Hepatocyte (in vitro differentiated cells): ENCODE results near the gene OTOS. TPM values are rescaled to one million over a fixed set of nuclear protein-coding genes. Genes with fewer than 3 reads are reported as not detected.

ENCODE experiments used
- DNase-seq: peaks from one replicate; pipeline ENCODE4 v3.0.0-alpha.2; 2016; ENCODE audit warnings: low spot score
- H2AFZ ChIP-seq: fragments of 200-600 bp; sonication (generic); 2 replicates; pipeline ENCODE4 v1.6.0; 2016; ENCODE audit warnings: antibody characterized with exemption, mild to moderate bottlenecking
- H3K27ac ChIP-seq: fragments of 200-600 bp; sonication (generic); 2 replicates; pipeline ENCODE4 v1.5.1; 2016; ENCODE audit warnings: mild to moderate bottlenecking
- H3K27me3 ChIP-seq: fragments of 200-600 bp; sonication (generic); 2 replicates; pipeline ENCODE4 v1.6.1; 2016
- H3K36me3 ChIP-seq: fragments of 200-600 bp; sonication (generic); replicated peaks from 2 replicates; pipeline ENCODE4 v1.5.1; 2016; ENCODE audit warnings: low read depth; ENCODE audit not compliant: insufficient read depth
- H3K4me1 ChIP-seq: fragments of 200-600 bp; sonication (generic); 2 replicates; pipeline ENCODE4 v1.5.1; 2016; ENCODE audit warnings: mild to moderate bottlenecking, moderate library complexity; ENCODE audit not compliant: insufficient read depth
- H3K4me2 ChIP-seq: fragments of 200-600 bp; sonication (generic); 2 replicates; pipeline ENCODE4 v1.6.0; 2016
- H3K4me3 ChIP-seq: fragments of 200-600 bp; sonication (generic); 2 replicates; pipeline ENCODE4 v1.5.1; 2016; ENCODE audit warnings: mild to moderate bottlenecking
- H3K79me2 ChIP-seq: fragments of 200-600 bp; sonication (generic); 2 replicates; pipeline ENCODE4 v1.6.0; 2017; ENCODE audit warnings: mild to moderate bottlenecking
- H3K9me2 ChIP-seq: fragments of 200-600 bp; sonication (generic); replicated peaks from 2 replicates; pipeline ENCODE4 v1.6.0; 2017; ENCODE audit warnings: mild to moderate bottlenecking; ENCODE audit not compliant: insufficient read depth
- H3K9me3 ChIP-seq: fragments of 200-600 bp; sonication (generic); 2 replicates; pipeline ENCODE4 v1.5.1; 2016; ENCODE audit warnings: low read depth, mild to moderate bottlenecking
- H4K20me1 ChIP-seq: fragments of 200-600 bp; sonication (generic); 2 replicates; pipeline ENCODE4 v1.6.0; 2016; ENCODE audit warnings: mild to moderate bottlenecking; ENCODE audit not compliant: insufficient read depth, poor library complexity, severe bottlenecking
- CTCF ChIP-seq: fragments of 200-600 bp; sonication (generic); IDR thresholded peaks from 2 replicates; pipeline ENCODE4 v1.5.1; 2016; ENCODE audit warnings: antibody characterized with exemption, mild to moderate bottlenecking; ENCODE audit not compliant: poor library complexity
- EZH2 ChIP-seq: fragments of 200-600 bp; sonication (generic); IDR thresholded peaks from 2 replicates; pipeline ENCODE4 v1.6.1; 2016; ENCODE audit warnings: antibody characterized with exemption, mild to moderate bottlenecking, borderline replicate concordance
- EZH2phosphoT487 ChIP-seq: fragments of 200-600 bp; sonication (generic); IDR thresholded peaks from one replicate; pipeline ENCODE4 v1.6.1; 2018; ENCODE audit warnings: antibody characterized with exemption, mild to moderate bottlenecking, low read depth, moderate library complexity; ENCODE audit not compliant: unreplicated experiment, severe bottlenecking
- WGBS: methylation state at CpG from one replicate; pipeline ENCODE4 v1.1.6; 2016; ENCODE audit warnings: low lambda C conversion rate; ENCODE audit errors: missing lambda C conversion rate; 5-methylcytosine and 5-hydroxymethylcytosine counted together
- polyA plus RNA-seq: library from polyadenylated mRNA; unstranded; fragments of >200 nt; fragmentation: Nextera tagmentation; extraction: Ambion mirVana; gene quantifications from 2 replicates; pipeline ENCODE4 v1.2.1, GENCODE V29; 2016
- total RNA-seq: library from RNA; depleted of rRNA; stranded (reverse); fragments of >200 nt; gene quantifications from 2 replicates; pipeline ENCODE4 v1.2.3, GENCODE V29; 2014

The OTOS gene
- total and polyA plus RNA-seq, 2 experiments from 2014 or later, result 0.50 TPM; not detected in 1

DNA sequence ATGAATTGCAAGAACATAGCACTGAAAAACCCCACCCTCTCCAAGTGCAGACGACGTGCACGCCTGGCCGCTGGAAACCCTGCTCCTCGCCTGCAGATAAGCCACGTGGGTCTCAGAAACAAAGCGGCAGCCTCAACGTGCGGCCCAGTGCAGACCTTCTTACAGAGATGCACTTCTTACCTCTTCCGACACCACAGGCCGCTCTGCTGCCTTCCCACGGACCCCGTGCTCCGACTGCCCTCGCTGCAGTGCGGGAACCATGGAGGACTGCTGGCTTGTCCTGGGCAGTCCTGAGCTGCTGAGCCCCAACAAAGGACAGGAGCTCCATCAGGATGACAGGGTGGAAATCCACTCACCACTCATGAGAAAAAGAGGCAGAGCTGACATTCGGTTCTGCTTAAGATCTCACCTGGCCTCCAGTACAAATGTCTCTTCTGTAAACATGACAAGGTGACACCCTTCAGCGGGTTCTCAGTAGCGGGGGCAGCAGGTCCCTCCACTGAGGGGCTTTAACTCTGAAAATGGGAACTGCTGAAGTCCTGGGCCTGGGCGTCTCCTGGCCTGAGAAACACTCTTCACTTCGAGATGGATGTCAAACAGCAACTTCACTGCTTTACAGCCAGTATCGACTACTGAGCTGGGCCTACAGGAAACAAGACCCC, 10.6 kb downstream of the OTOS start:
- no peaks in the 10 kb centered on the region for H3K9me3 ChIP-seq
- H3K36me3 ChIP-seq, result no peaks in the 10 kb centered on the region
- DNase-seq, result no peak
- TF ChIP-seq EZH2 (no peak), CTCF (no peak), EZH2phosphoT487 (no peak)
- peaks cover 10% of the 10 kb centered on the region for H3K79me2 ChIP-seq
- H3K4me3 ChIP-seq, result no peak overlapping the region
- peaks cover under 1% of the 10 kb centered on the region for H3K4me1 ChIP-seq
- H3K27ac ChIP-seq, result no peak overlapping the region
- H2AFZ ChIP-seq, result no peak overlapping the region
- no peaks in the 10 kb centered on the region for H4K20me1 ChIP-seq
- WGBS, result 97% methylated on average over 22 of the region's 22 CpGs
- H3K4me2 ChIP-seq, result no peak overlapping the region
- no peaks in the 10 kb centered on the region for H3K9me2 ChIP-seq
- no peaks in the 10 kb centered on the region for H3K27me3 ChIP-seq

- H3K9me3 ChIP-seq, result no peaks in the 10 kb centered on the region
- H3K27ac ChIP-seq, result no peak overlapping the region
- H3K79me2 ChIP-seq, result peaks cover 4% of the 10 kb centered on the region
- H3K4me3 ChIP-seq, result no peak overlapping the region
- no peaks in the 10 kb centered on the region for H4K20me1 ChIP-seq
- no peaks in the 10 kb centered on the region for H3K27me3 ChIP-seq
- no peaks in the 10 kb centered on the region for H3K36me3 ChIP-seq
- no peaks in the 10 kb centered on the region for H3K9me2 ChIP-seq
- H2AFZ ChIP-seq, result no peak overlapping the region
- no peak for DNase-seq
- no peaks in the 10 kb centered on the region for H3K4me1 ChIP-seq
- no peak for TF ChIP-seq EZH2
- TF ChIP-seq CTCF, result no peak
- no peak for TF ChIP-seq EZH2phosphoT487
- WGBS, result 95% methylated on average over 7 of the region's 7 CpGs
- H3K4me2 ChIP-seq, result no peak overlapping the region
These were observed 11.1 kb downstream of the OTOS start for GRCh38 chr2:240129311-240129710.

DNA sequence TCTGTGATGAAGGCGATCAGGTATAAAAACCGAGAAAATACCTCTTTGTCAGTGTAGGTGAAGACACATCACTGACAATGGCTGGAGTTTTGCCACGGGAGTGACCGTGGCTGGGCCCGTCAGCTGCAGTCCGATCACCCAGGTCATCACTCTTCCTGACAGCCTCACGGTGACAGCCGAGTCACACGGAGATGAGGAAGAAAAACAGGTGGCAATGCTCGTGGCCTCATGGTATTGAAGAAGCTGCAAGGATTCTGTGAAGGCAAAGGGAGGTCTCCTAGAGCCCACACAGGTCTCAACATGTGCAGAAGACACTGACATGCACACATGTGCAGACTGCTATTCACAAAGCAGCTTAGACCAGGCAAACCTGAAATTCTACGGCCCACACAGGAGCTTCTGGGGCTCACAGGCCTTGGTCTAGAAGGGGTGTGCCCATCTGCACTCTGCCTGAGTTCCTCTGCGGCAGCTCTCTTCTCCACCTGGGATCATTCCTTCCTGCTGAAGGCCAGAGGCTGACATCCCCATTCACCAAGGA, 11.8 kb downstream of the OTOS start:
- H3K36me3 ChIP-seq, result no peaks in the 10 kb centered on the region
- H3K4me2 ChIP-seq, result no peak overlapping the region
- no peaks in the 10 kb centered on the region for H3K79me2 ChIP-seq
- H3K9me2 ChIP-seq, result no peaks in the 10 kb centered on the region
- DNase-seq, result no peak
- no peak for TF ChIP-seq EZH2
- no peak for TF ChIP-seq EZH2phosphoT487
- no peak for TF ChIP-seq CTCF
- H3K4me3 ChIP-seq, result no peak overlapping the region
- 91% methylated on average over 12 of the region's 12 CpGs for WGBS
- no peaks in the 10 kb centered on the region for H3K4me1 ChIP-seq
- no peak overlapping the region for H3K27ac ChIP-seq
- no peaks in the 10 kb centered on the region for H4K20me1 ChIP-seq
- H2AFZ ChIP-seq, result no peak overlapping the region
- no peaks in the 10 kb centered on the region for H3K27me3 ChIP-seq
- no peaks in the 10 kb centered on the region for H3K9me3 ChIP-seq
